H9 (cell line): ENCODE results near the gene ST6GALNAC6. TPM values are rescaled to one million over a fixed set of nuclear protein-coding genes. Genes with fewer than 3 reads are reported as not detected.

Experiments
- DNase-seq: peaks from one replicate; pipeline ENCODE4 v3.0.0-alpha.2; 2017
- H2AFZ ChIP-seq: one replicate; pipeline ENCODE4 v1.6.1; 2013; ENCODE audit warnings: mild to moderate bottlenecking, low read length, control low read depth, moderate library complexity
- H2AK5ac ChIP-seq: 2 replicates; pipeline ENCODE4 v1.6.1; 2013; ENCODE audit warnings: low read length, control low read depth, mixed read lengths; ENCODE audit not compliant: insufficient read length
- H2BK120ac ChIP-seq: one replicate; pipeline ENCODE4 v1.6.1; 2013; ENCODE audit warnings: low read depth, mild to moderate bottlenecking, low read length, control low read depth, inconsistent platforms; ENCODE audit not compliant: poor library complexity, severe bottlenecking
- H2BK12ac ChIP-seq: 2 replicates; pipeline ENCODE4 v1.6.1; 2013; ENCODE audit warnings: low read length, control low read depth, mixed read lengths, low read depth; ENCODE audit not compliant: insufficient read length
- H2BK15ac ChIP-seq: 2 replicates; pipeline ENCODE4 v1.6.1; 2013; ENCODE audit warnings: low read depth, low read length, control low read depth
- H2BK20ac ChIP-seq: one replicate; pipeline ENCODE4 v1.6.1; 2013; ENCODE audit warnings: low read depth, mild to moderate bottlenecking, low read length, control low read depth, inconsistent platforms; ENCODE audit not compliant: poor library complexity, severe bottlenecking
- H2BK5ac ChIP-seq: 2 replicates; pipeline ENCODE4 v1.6.1; 2013; ENCODE audit warnings: low read length, control low read depth, mixed read lengths; ENCODE audit not compliant: insufficient read length
- H3K14ac ChIP-seq: 2 replicates; pipeline ENCODE4 v1.6.1; 2013; ENCODE audit warnings: low read length, control low read depth; ENCODE audit not compliant: insufficient read depth
- H3K18ac ChIP-seq: 2 replicates; pipeline ENCODE4 v1.6.1; 2013; ENCODE audit warnings: low read depth, mild to moderate bottlenecking, mixed read lengths, low read length, control low read depth; ENCODE audit not compliant: insufficient read length
- H3K23ac ChIP-seq: 2 replicates; pipeline ENCODE4 v1.6.1; 2013; ENCODE audit warnings: low read length, control low read depth, mixed read lengths, low read depth; ENCODE audit not compliant: insufficient read length
- H3K23me2 ChIP-seq: 2 replicates; pipeline ENCODE4 v1.6.1; 2013; ENCODE audit warnings: low read depth, mild to moderate bottlenecking, mixed read lengths, low read length, control low read depth; ENCODE audit not compliant: insufficient read length, poor library complexity, severe bottlenecking
- H3K27ac ChIP-seq: 2 replicates; pipeline ENCODE4 v1.5.1; 2013; ENCODE audit warnings: low read length, control low read depth, mixed read lengths, low read depth; ENCODE audit not compliant: insufficient read length
- H3K27me3 ChIP-seq: 2 replicates; pipeline ENCODE4 v1.6.1; 2013; ENCODE audit warnings: low read length, control low read depth, inconsistent platforms; ENCODE audit not compliant: insufficient read depth
- H3K4ac ChIP-seq: 2 replicates; pipeline ENCODE4 v1.6.1; 2013; ENCODE audit warnings: low read depth, mild to moderate bottlenecking, control low read depth, inconsistent platforms, low read length, moderate library complexity
- H3K4me1 ChIP-seq: 2 replicates; pipeline ENCODE4 v1.6.1; 2013; ENCODE audit warnings: low read length, control low read depth, inconsistent platforms; ENCODE audit not compliant: insufficient read depth
- H3K4me2 ChIP-seq: 2 replicates; pipeline ENCODE4 v1.6.1; 2013; ENCODE audit warnings: low read length, control low read depth, mixed read lengths; ENCODE audit not compliant: insufficient read length, insufficient read depth
- H3K56ac ChIP-seq: 2 replicates; pipeline ENCODE4 v1.6.1; 2013; ENCODE audit warnings: low read depth, mild to moderate bottlenecking, mixed read lengths, low read length, control low read depth; ENCODE audit not compliant: insufficient read length
- H3K79me1 ChIP-seq: 2 replicates; pipeline ENCODE4 v1.6.1; 2013; ENCODE audit warnings: low read depth, mild to moderate bottlenecking, moderate library complexity, low read length, control low read depth, inconsistent platforms; ENCODE audit not compliant: insufficient read depth, poor library complexity, severe bottlenecking
- H3K79me2 ChIP-seq: 2 replicates; pipeline ENCODE4 v1.6.1; 2013; ENCODE audit warnings: low read length, control low read depth, inconsistent platforms; ENCODE audit not compliant: insufficient read depth
- H3K9ac ChIP-seq: 2 replicates; pipeline ENCODE4 v1.6.1; 2013; ENCODE audit warnings: low read length, control low read depth, mixed read lengths; ENCODE audit not compliant: insufficient read length; ENCODE audit errors: extremely low read depth
- H3K9me3 ChIP-seq: one replicate; pipeline ENCODE4 v1.6.1; 2013; ENCODE audit warnings: low read depth, low read length, inconsistent platforms; ENCODE audit not compliant: control insufficient read depth
- H3T11ph ChIP-seq: one replicate; pipeline ENCODE4 v1.6.1; 2013; ENCODE audit warnings: mild to moderate bottlenecking, low read length, control low read depth, inconsistent platforms
- H4K20me1 ChIP-seq: one replicate; pipeline ENCODE4 v1.6.1; 2013; ENCODE audit not compliant: control insufficient read depth, insufficient read length, insufficient read depth
- H4K5ac ChIP-seq: 2 replicates; pipeline ENCODE4 v1.6.1; 2013; ENCODE audit warnings: low read depth, mild to moderate bottlenecking, mixed read lengths, low read length, control low read depth; ENCODE audit not compliant: insufficient read length
- H4K8ac ChIP-seq: replicated peaks from 2 replicates; pipeline ENCODE4 v1.6.1; 2013; ENCODE audit warnings: low read length, control low read depth, mixed read lengths, low read depth; ENCODE audit not compliant: insufficient read length
- H4K91ac ChIP-seq: 2 replicates; pipeline ENCODE4 v1.6.1; 2013; ENCODE audit warnings: low read depth, mild to moderate bottlenecking, moderate library complexity, mixed read lengths, low read length, control low read depth; ENCODE audit not compliant: insufficient read length
- H3K27ac Mint-ChIP-seq, 3 experiments: 2 replicates in 2 of 3; 3 replicates in 1 of 3; pipeline ENCODE4 v1.8.0; 2020 to 2021; ENCODE audit warnings: mixed read lengths in 3 of 3, mild to moderate bottlenecking in 1 of 3, moderate library complexity in 1 of 3
- H3K27me3 Mint-ChIP-seq: 2 replicates; pipeline ENCODE4 v1.8.0; 2021; ENCODE audit warnings: low read depth, mild to moderate bottlenecking, moderate library complexity, mixed read lengths
- H3K36me3 Mint-ChIP-seq, 3 experiments: 2 replicates in 2 of 3; 3 replicates in 1 of 3; pipeline ENCODE4 v1.8.0; 2020 to 2021; ENCODE audit warnings: low read depth in 3 of 3, mixed read lengths in 3 of 3; ENCODE audit not compliant: insufficient read depth in 1 of 3
- H3K4me1 Mint-ChIP-seq, 2 experiments: 2 replicates each; pipeline ENCODE4 v1.8.0; 2020; ENCODE audit warnings: mixed read lengths in 2 of 2
- H3K4me3 Mint-ChIP-seq, 2 experiments: 2 replicates in 1 of 2; 3 replicates in 1 of 2; pipeline ENCODE4 v1.8.0; 2020 to 2021; ENCODE audit warnings: mild to moderate bottlenecking in 2 of 2, mixed read lengths in 2 of 2, moderate library complexity in 1 of 2
- H3K9me3 Mint-ChIP-seq, 2 experiments: 2 replicates in 1 of 2; 3 replicates in 1 of 2; pipeline ENCODE4 v1.8.0; 2020; ENCODE audit warnings: mild to moderate bottlenecking in 2 of 2, mixed read lengths in 2 of 2, moderate library complexity in 1 of 2
- CTCF ChIP-seq: fragments of 200-600 bp; sonication (generic); conservative IDR thresholded peaks from 3 replicates; pipeline ENCODE4 v1.8.0; 2021; ENCODE audit warnings: antibody characterized with exemption, mild to moderate bottlenecking
- WGBS: extraction: QIAGEN DNeasy Blood & Tissue Kit; methylation state at CpG from one replicate; pipeline ENCODE4 v1.1.7; 2013; ENCODE audit warnings: missing lambda C conversion rate, low lambda C conversion rate, mixed read lengths; ENCODE audit not compliant: insufficient read length; ENCODE audit errors: extremely low coverage; 5-methylcytosine and 5-hydroxymethylcytosine counted together
- total RNA-seq: library from RNA; stranded (reverse); gene quantifications from 2 replicates; pipeline ENCODE4 v1.2.1, GENCODE V29; 2021

ST6GALNAC6 gene
- total RNA-seq, 1 experiment from 2014 or later, result 29.8 TPM

GRCh38 chr9:127904561-127905003 lies 5.2 kb upstream of the ST6GALNAC6 start:
- no peak overlapping the region for H3K27ac ChIP-seq
- H3K56ac ChIP-seq, result no peak overlapping the region
- H2AFZ ChIP-seq, result no peak overlapping the region
- no peak overlapping the region for H3K9ac ChIP-seq
- Mint-ChIP-seq H3K4me1 (peaks cover 17 to 40% of the 10 kb centered on the region in 2 experiments), H3K27me3 (no peaks in the 10 kb centered on the region), H3K9me3 (no peaks in the 10 kb centered on the region), H3K27ac (peak overlapping the region; percentile 40 to 85 (median 66); a peak in 5 of 7 replicates), H3K36me3 (no peaks in the 10 kb centered on the region), H3K4me3 (peak overlapping the region; percentile 19 to 56; a peak in 3 of 5 replicates)
- no peak overlapping the region for H2AK5ac ChIP-seq
- no peaks in the 10 kb centered on the region for H3K79me1 ChIP-seq
- H2BK12ac ChIP-seq, result no peak overlapping the region
- H3T11ph ChIP-seq, result no peak overlapping the region
- H2BK120ac ChIP-seq, result no peak overlapping the region
- H4K8ac ChIP-seq, result no peak overlapping the region
- no peak overlapping the region for H4K5ac ChIP-seq
- no peaks in the 10 kb centered on the region for H3K27me3 ChIP-seq
- no peak overlapping the region for H3K18ac ChIP-seq
- no peak overlapping the region for H3K4me2 ChIP-seq
- no peaks in the 10 kb centered on the region for H3K79me2 ChIP-seq
- no peak overlapping the region for H2BK5ac ChIP-seq
- H3K4me1 ChIP-seq, result peaks cover 8% of the 10 kb centered on the region; the same call in 1 of the 2 replicates
- no peak overlapping the region for H2BK15ac ChIP-seq
- no peak overlapping the region for H4K91ac ChIP-seq
- H3K9me3 ChIP-seq, result no peaks in the 10 kb centered on the region
- no peak overlapping the region for H3K23ac ChIP-seq
- H4K20me1 ChIP-seq, result no peaks in the 10 kb centered on the region
- WGBS, result no CpG with 5 or more reads among the region's 12 CpGs
- no peak for TF ChIP-seq CTCF
- peak; percentile 66 for DNase-seq
- H3K4ac ChIP-seq, result no peak overlapping the region
- no peak overlapping the region for H3K14ac ChIP-seq
- no peaks in the 10 kb centered on the region for H3K23me2 ChIP-seq
- no peak overlapping the region for H2BK20ac ChIP-seq
